ENCODE measurements around the gene VEGFB. TPM values are rescaled to one million over a fixed set of nuclear protein-coding genes. Genes with fewer than 3 reads are reported as not detected.

The VEGFB gene
- total and polyA plus RNA-seq, 2 donors (not counting 3 experiments of a cell fraction or from before 2014, with no cell fraction given), result 19.3 to 98.1 TPM

GRCh38 chr11:64263021-64263946, 28.9 kb downstream of the VEGFB start:
- ChIA-PET CTCF (interaction anchor here (0.6 to 2.7 kb wide), 10 partner anchors 8 to 92 kb away, joined by 3 to 24 read pairs (median 4); partner anchors contain the start of genes CATSPERZ and PLCB3), POLR2A (interaction anchor here (0.7 kb wide), 1 partner anchor 16 kb away, joined by 4 read pairs; the partner anchor contains the start of gene PPP1R14B)
- Histone ChIP-seq H3K4me2 (ENCODE audit: insufficient read depth, low read length) (peak overlapping the region; percentile 38), H3K36me3 (ENCODE audit: control insufficient read depth in 2 of 2, extremely low read depth in 1 of 2, insufficient read depth in 2 of 2, low read length in 2 of 2) (peaks cover 16 to 38% of the 10 kb centered on the region in 2 experiments), H3K79me2 (ENCODE audit: control insufficient read depth, insufficient read depth, low read length) (no peaks in the 10 kb centered on the region), H4K20me1 (replicated peaks; ENCODE audit: control insufficient read depth, extremely low read depth, insufficient read depth, low read length) (no peaks in the 10 kb centered on the region), H3K4me3 (replicated peaks in 1 of 3; ENCODE audit: insufficient read depth in 1 of 3, low read depth in 1 of 3, low read length in 3 of 3) (no peak overlapping the region), H3K27me3 (ENCODE audit: control insufficient read depth in 2 of 2, insufficient read depth in 2 of 2, low read length in 2 of 2) (no peaks in the 10 kb centered on the region), H3K9me3 (replicated peaks; ENCODE audit: control insufficient read depth, insufficient read depth, low read length) (no peaks in the 10 kb centered on the region), H3K4me1 (ENCODE audit: control insufficient read depth, extremely low read depth, insufficient read depth, low read length) (peaks cover 35% of the 10 kb centered on the region), H3K9ac (replicated peaks; ENCODE audit: extremely low read depth, insufficient read depth, low read length) (peak overlapping the region; percentile 31), H2AFZ (ENCODE audit: low read depth, low read length) (no peak overlapping the region), H3K9me1 (replicated peaks; ENCODE audit: control insufficient read depth, extremely low read depth, insufficient read depth, low read length) (no peaks in the 10 kb centered on the region), H3K27ac (ENCODE audit: insufficient read depth, low read depth, low read length) (peak overlapping the region; percentile 83)
- no peak for TF ChIP-seq GATA2 (IDR thresholded peaks at IDR 0.05; ENCODE audit: insufficient read depth, insufficient read length, low read depth, low read length)
- peak; percentile 47 for TF ChIP-seq MAX (IDR thresholded peaks at IDR 0.05; ENCODE audit: insufficient read depth, insufficient read length)
- TF ChIP-seq CTCF (IDR thresholded peaks at IDR 0.05; ENCODE audit: extremely low read depth in 1 of 2, insufficient read depth in 1 of 2, low read depth in 1 of 2, low read length in 2 of 2), result no peak
- TF ChIP-seq JUN (IDR thresholded peaks at IDR 0.05; ENCODE audit: borderline replicate concordance, insufficient read depth, insufficient read length, low read depth), result peak; percentile 66
- TF ChIP-seq POLR2AphosphoS5 (IDR thresholded peaks at IDR 0.05; ENCODE audit: insufficient read depth, low read depth, low read length), result peak; percentile 77
- TF ChIP-seq POLR2A (IDR thresholded peaks at IDR 0.05; ENCODE audit: low read depth, low read length), result peak; percentile 56
- no peak for TF ChIP-seq MYC (IDR thresholded peaks at IDR 0.05; ENCODE audit: low read depth, low read length)
- TF ChIP-seq FOS (IDR thresholded peaks at IDR 0.05; ENCODE audit: borderline replicate concordance, insufficient read depth, low read length), result peak; percentile 80
- no peak for TF ChIP-seq EZH2 (IDR thresholded peaks at IDR 0.05; ENCODE audit: borderline replicate concordance, low read depth, low read length, severe bottlenecking)
- intact Hi-C loops (cut with micrococcal nuclease) (loop anchor here (1.0 kb wide), 1 partner anchor 12 kb away; the partner anchor contains the start of gene PLCB3), dilution Hi-C loops (cut with MboI; ENCODE audit: extremely low pct_ligation_motif_present, low sequenced_read_pairs) (no loop called here)
- DNase-seq (ENCODE audit: low read depth, low spot score) (peak; percentile 85), FAIRE-seq (peak; percentile 98)
- no TSS peak for BruUV-seq (replicated peaks)
